ENCODE measurements around the gene ARID3B.

DNA sequence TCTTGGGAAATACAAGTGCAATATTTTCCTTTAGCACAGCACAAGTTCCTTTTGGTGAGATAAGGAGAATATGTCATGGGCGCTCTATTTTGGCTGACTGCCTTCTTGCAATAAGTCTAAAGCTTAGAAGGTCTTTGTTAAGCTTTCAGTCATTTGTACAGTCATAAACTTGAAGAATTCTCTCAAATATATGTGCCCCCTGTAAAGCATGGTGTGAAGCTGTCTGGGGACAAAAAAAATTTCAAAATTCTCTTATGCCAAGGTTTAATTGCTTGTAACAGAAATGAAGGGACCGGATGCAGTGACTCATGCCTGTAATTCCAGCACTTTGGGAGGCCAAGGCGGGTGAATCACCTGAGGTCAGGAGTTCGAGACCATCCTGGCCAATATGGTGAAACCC is 21.7 kb upstream of the ARID3B start:
- no peak for TF ChIP-seq TCF7L2 (IDR thresholded peaks at IDR 0.05; ENCODE audit: borderline replicate concordance, extremely low read depth, insufficient read depth, insufficient read length)
- TF ChIP-seq, protein P1, sequence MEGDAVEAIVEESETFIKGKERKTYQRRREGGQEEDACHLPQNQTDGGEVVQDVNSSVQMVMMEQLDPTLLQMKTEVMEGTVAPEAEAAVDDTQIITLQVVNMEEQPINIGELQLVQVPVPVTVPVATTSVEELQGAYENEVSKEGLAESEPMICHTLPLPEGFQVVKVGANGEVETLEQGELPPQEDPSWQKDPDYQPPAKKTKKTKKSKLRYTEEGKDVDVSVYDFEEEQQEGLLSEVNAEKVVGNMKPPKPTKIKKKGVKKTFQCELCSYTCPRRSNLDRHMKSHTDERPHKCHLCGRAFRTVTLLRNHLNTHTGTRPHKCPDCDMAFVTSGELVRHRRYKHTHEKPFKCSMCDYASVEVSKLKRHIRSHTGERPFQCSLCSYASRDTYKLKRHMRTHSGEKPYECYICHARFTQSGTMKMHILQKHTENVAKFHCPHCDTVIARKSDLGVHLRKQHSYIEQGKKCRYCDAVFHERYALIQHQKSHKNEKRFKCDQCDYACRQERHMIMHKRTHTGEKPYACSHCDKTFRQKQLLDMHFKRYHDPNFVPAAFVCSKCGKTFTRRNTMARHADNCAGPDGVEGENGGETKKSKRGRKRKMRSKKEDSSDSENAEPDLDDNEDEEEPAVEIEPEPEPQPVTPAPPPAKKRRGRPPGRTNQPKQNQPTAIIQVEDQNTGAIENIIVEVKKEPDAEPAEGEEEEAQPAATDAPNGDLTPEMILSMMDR (IDR thresholded peaks at IDR 0.05 in 2 of 3, conservative IDR thresholded peaks at IDR 0.05 in 1 of 3; ENCODE audit: borderline replicate concordance in 1 of 3, insufficient read depth in 1 of 3, low read depth in 2 of 3, low read length in 2 of 3): no peak
- TF ChIP-seq, protein P2, sequence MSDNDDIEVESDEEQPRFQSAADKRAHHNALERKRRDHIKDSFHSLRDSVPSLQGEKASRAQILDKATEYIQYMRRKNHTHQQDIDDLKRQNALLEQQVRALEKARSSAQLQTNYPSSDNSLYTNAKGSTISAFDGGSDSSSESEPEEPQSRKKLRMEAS (IDR thresholded peaks at IDR 0.05): no peak
- TF ChIP-seq, protein P3, sequence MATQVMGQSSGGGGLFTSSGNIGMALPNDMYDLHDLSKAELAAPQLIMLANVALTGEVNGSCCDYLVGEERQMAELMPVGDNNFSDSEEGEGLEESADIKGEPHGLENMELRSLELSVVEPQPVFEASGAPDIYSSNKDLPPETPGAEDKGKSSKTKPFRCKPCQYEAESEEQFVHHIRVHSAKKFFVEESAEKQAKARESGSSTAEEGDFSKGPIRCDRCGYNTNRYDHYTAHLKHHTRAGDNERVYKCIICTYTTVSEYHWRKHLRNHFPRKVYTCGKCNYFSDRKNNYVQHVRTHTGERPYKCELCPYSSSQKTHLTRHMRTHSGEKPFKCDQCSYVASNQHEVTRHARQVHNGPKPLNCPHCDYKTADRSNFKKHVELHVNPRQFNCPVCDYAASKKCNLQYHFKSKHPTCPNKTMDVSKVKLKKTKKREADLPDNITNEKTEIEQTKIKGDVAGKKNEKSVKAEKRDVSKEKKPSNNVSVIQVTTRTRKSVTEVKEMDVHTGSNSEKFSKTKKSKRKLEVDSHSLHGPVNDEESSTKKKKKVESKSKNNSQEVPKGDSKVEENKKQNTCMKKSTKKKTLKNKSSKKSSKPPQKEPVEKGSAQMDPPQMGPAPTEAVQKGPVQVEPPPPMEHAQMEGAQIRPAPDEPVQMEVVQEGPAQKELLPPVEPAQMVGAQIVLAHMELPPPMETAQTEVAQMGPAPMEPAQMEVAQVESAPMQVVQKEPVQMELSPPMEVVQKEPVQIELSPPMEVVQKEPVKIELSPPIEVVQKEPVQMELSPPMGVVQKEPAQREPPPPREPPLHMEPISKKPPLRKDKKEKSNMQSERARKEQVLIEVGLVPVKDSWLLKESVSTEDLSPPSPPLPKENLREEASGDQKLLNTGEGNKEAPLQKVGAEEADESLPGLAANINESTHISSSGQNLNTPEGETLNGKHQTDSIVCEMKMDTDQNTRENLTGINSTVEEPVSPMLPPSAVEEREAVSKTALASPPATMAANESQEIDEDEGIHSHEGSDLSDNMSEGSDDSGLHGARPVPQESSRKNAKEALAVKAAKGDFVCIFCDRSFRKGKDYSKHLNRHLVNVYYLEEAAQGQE (IDR thresholded peaks at IDR 0.05; ENCODE audit: low read depth): no peak
- TF ChIP-seq POLR2A (IDR thresholded peaks at IDR 0.05; ENCODE audit: borderline replicate concordance, extremely low read depth, insufficient read depth, insufficient read length): no peak
